Measurements from ENCODE around the gene CERS6.
"Not testable (repeated sequence)": the region's sequence is repeated elsewhere in the genome, so short reads cannot be mapped to it uniquely, and the experiment has no call there.

CERS6 gene

GRCh38 chr2:168734199-168734760, 278.2 kb downstream of the CERS6 start:
- DNase-seq (ENCODE audit: low read depth), result no peak

GRCh38 chr2:168736649-168737445, 280.8 kb downstream of the CERS6 start:
- DNase-seq (ENCODE audit: low read depth), result no peak

- no peak for DNase-seq (ENCODE audit: low read depth)
Observed at GRCh38 chr2:168738062-168738461, 282.0 kb downstream of the CERS6 start.

GRCh38 chr2:168740360-168740759, 284.3 kb downstream of the CERS6 start:
- DNase-seq (ENCODE audit: low read depth), result no peak

- no peak for DNase-seq (ENCODE audit: low read depth)
Observed at GRCh38 chr2:168740788-168741187, 284.7 kb downstream of the CERS6 start.

- DNase-seq (ENCODE audit: low read depth), result no peak
Observed at GRCh38 chr2:168742258-168742932, 286.3 kb downstream of the CERS6 start.

GRCh38 chr2:168744844-168745243, 288.8 kb downstream of the CERS6 start:
- DNase-seq (ENCODE audit: low read depth), result no peak

- DNase-seq (ENCODE audit: low read depth), result no peak
Observed at GRCh38 chr2:168748461-168748860, 292.4 kb downstream of the CERS6 start.

GRCh38 chr2:168749297-168749696, 293.2 kb downstream of the CERS6 start:
- DNase-seq (ENCODE audit: low read depth), result no peak

- no peak for DNase-seq (ENCODE audit: low read depth)
Observed at GRCh38 chr2:168751104-168751740, 295.1 kb downstream of the CERS6 start.

- DNase-seq (ENCODE audit: low read depth), result no peak
Observed at GRCh38 chr2:168752361-168752760, 296.3 kb downstream of the CERS6 start.

- DNase-seq (ENCODE audit: low read depth), result no peak
Observed at GRCh38 chr2:168753765-168754329, 297.8 kb downstream of the CERS6 start.

GRCh38 chr2:168757223-168757622, 301.2 kb downstream of the CERS6 start:
- no peak for DNase-seq (ENCODE audit: low read depth)

GRCh38 chr2:168758970-168759820, 303.1 kb downstream of the CERS6 start:
- no peak for DNase-seq (ENCODE audit: low read depth)

GRCh38 chr2:168765401-168765800, 309.3 kb downstream of the CERS6 start:
- no peak for DNase-seq (ENCODE audit: low read depth)

- DNase-seq (ENCODE audit: low read depth), result no peak
Observed at GRCh38 chr2:168766600-168766999, 310.5 kb downstream of the CERS6 start.

- no peak for DNase-seq (ENCODE audit: low read depth)
Observed at GRCh38 chr2:168767258-168767657, 311.2 kb downstream of the CERS6 start.

GRCh38 chr2:168768357-168768756, 312.3 kb downstream of the CERS6 start:
- not testable (repeated sequence) for DNase-seq (ENCODE audit: low read depth)

- DNase-seq (ENCODE audit: low read depth), result no peak
Observed at GRCh38 chr2:168770796-168771195, 314.7 kb downstream of the CERS6 start.

- no peak for DNase-seq (ENCODE audit: low read depth)
Observed at GRCh38 chr2:168772704-168773103, 316.6 kb downstream of the CERS6 start.

- DNase-seq (ENCODE audit: low read depth), result no peak
Observed at GRCh38 chr2:168773128-168773527, 317.1 kb downstream of the CERS6 start.

Data from HS-27A (cell line).